Fibroblast of the aortic adventitia (primary cell): ENCODE results near the gene MORC1. TPM values are rescaled to one million over a fixed set of nuclear protein-coding genes. Genes with fewer than 3 reads are reported as not detected.

Experiments
- DNase-seq: peaks from one replicate; pipeline ENCODE4 v3.0.0-alpha.2; 2010; ENCODE audit warnings: low read depth
- H3K4me3 ChIP-seq: 2 replicates; pipeline ENCODE4 v1.5.1; 2011; ENCODE audit warnings: low read depth, mild to moderate bottlenecking, control low read depth, low read length, moderate library complexity
- total RNA-seq: library from RNA; depleted of rRNA; stranded (reverse); fragments of >200 nt; gene quantifications from 2 replicates; pipeline ENCODE4 v1.2.3, GENCODE V29; 2012; ENCODE audit warnings: low replicate concordance
- TF ChIP-seq, protein P1 (sequence below): IDR thresholded peaks from 2 replicates; pipeline ENCODE4 v1.5.1; 2011; ENCODE audit warnings: mild to moderate bottlenecking, low read length, control low read depth, inconsistent platforms; ENCODE audit not compliant: insufficient read depth

MORC1 gene
- total RNA-seq, 1 donor: not detected

GRCh38 chr3:108953700-108954099, 164.2 kb downstream of the MORC1 start, which contains the start of gene GUCA1C:
Gene GUCA1C (minus strand): TSS chr3:108953879. CDS start chr3:108953762, 117 bp downstream.
- DNase-seq: no peak
- TF ChIP-seq, protein P1, sequence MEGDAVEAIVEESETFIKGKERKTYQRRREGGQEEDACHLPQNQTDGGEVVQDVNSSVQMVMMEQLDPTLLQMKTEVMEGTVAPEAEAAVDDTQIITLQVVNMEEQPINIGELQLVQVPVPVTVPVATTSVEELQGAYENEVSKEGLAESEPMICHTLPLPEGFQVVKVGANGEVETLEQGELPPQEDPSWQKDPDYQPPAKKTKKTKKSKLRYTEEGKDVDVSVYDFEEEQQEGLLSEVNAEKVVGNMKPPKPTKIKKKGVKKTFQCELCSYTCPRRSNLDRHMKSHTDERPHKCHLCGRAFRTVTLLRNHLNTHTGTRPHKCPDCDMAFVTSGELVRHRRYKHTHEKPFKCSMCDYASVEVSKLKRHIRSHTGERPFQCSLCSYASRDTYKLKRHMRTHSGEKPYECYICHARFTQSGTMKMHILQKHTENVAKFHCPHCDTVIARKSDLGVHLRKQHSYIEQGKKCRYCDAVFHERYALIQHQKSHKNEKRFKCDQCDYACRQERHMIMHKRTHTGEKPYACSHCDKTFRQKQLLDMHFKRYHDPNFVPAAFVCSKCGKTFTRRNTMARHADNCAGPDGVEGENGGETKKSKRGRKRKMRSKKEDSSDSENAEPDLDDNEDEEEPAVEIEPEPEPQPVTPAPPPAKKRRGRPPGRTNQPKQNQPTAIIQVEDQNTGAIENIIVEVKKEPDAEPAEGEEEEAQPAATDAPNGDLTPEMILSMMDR: no peak

DNA sequence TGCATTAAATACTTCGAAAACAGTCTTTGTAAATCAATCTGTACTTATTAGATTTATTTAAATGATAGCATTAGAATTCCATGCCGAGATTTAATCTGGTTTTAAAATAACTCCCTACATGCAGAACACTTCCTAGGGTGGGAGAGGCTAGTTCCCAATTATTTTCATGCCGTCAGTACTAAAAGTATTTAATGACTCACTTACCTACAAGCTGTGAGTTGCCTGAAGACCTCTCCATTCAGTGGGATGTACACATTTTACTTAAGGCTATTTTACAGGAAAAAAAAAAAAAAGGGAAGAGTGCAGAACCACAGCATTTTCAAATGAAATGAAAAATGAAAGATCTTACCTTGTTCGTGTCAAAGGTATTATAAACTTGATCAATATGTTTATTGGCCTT, 164.7 kb downstream of the MORC1 start:
- DNase-seq: no peak
- TF ChIP-seq, protein P1: no peak
- H3K4me3 ChIP-seq: no peak overlapping the region

More at GRCh38 chr3:108953700-108954099, 164.2 kb downstream of the MORC1 start, which contains the start of gene GUCA1C:
- no peak within 1 kb of the TSS for H3K4me3 ChIP-seq

- TF ChIP-seq, protein P1: no peak
Observed at GRCh38 chr3:108951820-108952501, 166.0 kb downstream of the MORC1 start.

DNA sequence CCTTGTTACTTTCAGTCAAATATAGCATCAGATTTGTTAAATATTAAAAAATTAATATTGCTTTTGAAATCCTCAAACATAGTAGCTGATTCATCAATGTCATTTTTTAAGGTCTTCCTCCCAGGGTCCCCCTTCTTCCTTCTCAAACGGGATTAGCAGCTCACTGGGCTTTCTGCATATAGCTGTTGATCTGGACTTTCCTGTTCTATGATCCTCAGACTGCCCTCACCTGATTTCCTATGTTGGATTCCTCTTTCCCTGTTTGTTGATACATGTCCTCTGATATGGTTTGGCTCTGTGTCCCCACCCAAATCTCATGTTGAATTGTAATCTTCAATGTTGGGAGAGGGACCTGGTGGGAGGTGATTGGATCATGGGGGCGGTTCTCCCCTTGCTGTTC, 170.1 kb downstream of the MORC1 start:
- H3K4me3 ChIP-seq: no peak overlapping the region

More at GRCh38 chr3:108951820-108952501, 166.0 kb downstream of the MORC1 start:
- no peak overlapping the region for H3K4me3 ChIP-seq
- no peak for DNase-seq

GRCh38 chr3:108946292-108947285, 171.3 kb downstream of the MORC1 start:
- no peak for DNase-seq
- no peak overlapping the region for H3K4me3 ChIP-seq
- TF ChIP-seq, protein P1: no peak

More for the DNA sequence above, 170.1 kb downstream of the MORC1 start:
- TF ChIP-seq, protein P1: no peak
- DNase-seq: no peak

DNA sequence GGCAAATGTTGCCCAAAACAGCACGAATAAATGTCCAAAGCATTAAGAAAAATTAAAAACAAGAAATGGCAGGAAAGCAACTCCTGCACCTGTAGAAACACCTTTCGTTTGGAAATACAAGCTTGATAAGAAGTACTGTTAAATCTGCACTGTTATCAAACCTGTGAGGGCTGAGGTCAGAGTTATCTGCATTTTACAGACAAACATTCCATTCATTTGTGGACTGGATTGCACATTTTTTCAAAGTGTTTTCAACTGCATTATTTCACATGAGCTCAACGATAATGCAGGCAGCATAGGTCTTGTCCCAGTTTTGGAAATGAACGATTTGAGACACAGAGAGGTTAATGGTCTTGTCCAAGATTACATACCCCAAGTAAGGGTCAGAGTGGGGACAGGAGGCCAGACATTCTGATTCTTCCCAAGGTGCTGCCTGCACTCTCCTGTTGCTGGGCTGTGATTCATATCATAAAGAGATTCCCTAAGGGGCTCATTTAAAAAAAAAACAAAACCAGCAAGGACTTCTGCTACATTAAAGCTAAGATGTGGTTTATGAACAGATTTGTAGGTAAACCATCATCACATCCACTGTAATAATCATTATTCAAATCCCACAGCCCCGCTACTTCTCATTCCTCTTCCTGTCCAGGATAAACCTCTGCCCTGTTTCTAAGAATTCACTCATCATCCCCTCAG, 177.2 kb downstream of the MORC1 start:
- no peak overlapping the region for H3K4me3 ChIP-seq
- DNase-seq: no peak
- TF ChIP-seq, protein P1: no peak
